AG09319 (cell line): Measurements from ENCODE around the gene OR1D5.
"Not testable (repeated sequence)": the region's sequence is repeated elsewhere in the genome, so short reads cannot be mapped to it uniquely, and the experiment has no call there.

Source experiments
- DNase-seq: peaks from one replicate; pipeline ENCODE4 v3.0.0-alpha.2; 2010; ENCODE audit warnings: low read depth; ENCODE audit errors: extremely low read depth
- CTCF ChIP-seq: IDR thresholded peaks from 2 replicates; pipeline ENCODE4 v1.5.1; 2011; ENCODE audit warnings: low read depth, mild to moderate bottlenecking, inconsistent platforms, low read length, moderate library complexity

The OR1D5 gene

GRCh38 chr17:3035256-3035967 lies 28.0 kb downstream of the OR1D5 start:
- DNase-seq: no peak
- no peak for TF ChIP-seq CTCF

- TF ChIP-seq CTCF: no peak
- no peak for DNase-seq
These were observed 28.9 kb downstream of the OR1D5 start for GRCh38 chr17:3034578-3034920.

GRCh38 chr17:3033741-3034577 lies 29.4 kb downstream of the OR1D5 start:
- no peak for DNase-seq
- no peak for TF ChIP-seq CTCF

GRCh38 chr17:3033248-3033640 lies 30.2 kb downstream of the OR1D5 start:
- no peak for TF ChIP-seq CTCF
- DNase-seq: no peak

- no peak for TF ChIP-seq CTCF
- no peak for DNase-seq
These were observed 30.9 kb downstream of the OR1D5 start for GRCh38 chr17:3032258-3033247.

- DNase-seq: not testable (repeated sequence)
These were observed 32.4 kb downstream of the OR1D5 start for GRCh38 chr17:3030852-3031470.

- no peak for TF ChIP-seq CTCF
- DNase-seq: no peak
These were observed 33.3 kb downstream of the OR1D5 start for GRCh38 chr17:3030096-3030495.
